ENCODE results near the gene ZNF397. TPM values are rescaled to one million over a fixed set of nuclear protein-coding genes. Genes with fewer than 3 reads are reported as not detected.

Gene ZNF397
- total RNA-seq, 1 experiment from 2014 or later: 23.8 TPM

DNA sequence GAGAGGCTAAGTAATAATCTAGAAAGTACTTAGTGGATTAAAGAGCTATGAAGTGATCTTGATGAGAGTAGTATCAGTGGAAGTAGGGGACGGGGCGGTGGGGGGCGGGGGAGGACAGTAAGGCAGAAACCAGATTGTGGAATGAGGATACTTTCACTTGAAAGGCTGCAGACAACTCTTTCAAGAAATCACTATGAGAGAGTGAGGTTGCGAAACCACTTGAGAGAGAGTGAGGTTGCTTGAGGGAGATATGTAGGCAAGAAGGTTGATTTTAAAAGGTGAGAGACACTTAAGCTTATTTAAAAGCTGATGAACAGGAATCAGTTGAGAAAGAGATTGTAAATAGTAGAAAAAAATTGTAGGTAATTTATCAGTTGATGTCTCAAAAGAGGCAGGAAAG, 3.8 kb downstream of the ZNF397 start:
- POLR2A ChIA-PET: no interaction called here
- H3K4me3 ChIP-seq (replicated peaks in 1 of 2; ENCODE audit: low read depth in 1 of 2, low read length in 2 of 2): no peak overlapping the region

More for the DNA sequence above, 3.8 kb downstream of the ZNF397 start:
- BruUV-seq (replicated peaks): no TSS peak
- intact Hi-C loops (cut with micrococcal nuclease): no loop called here
- ChIA-PET RAD21 (ENCODE audit: low non-redundant PET in 1 of 2, low total read pairs in 2 of 2, uncharacterized antibody in 2 of 2, unreplicated experiment in 2 of 2) (no interaction called here), CTCF (no interaction called here)
- H3K9ac ChIP-seq (ENCODE audit: low read length): no peak overlapping the region
- H2AFZ ChIP-seq (ENCODE audit: low read depth, low read length, poor library complexity, severe bottlenecking): no peak overlapping the region
- TF ChIP-seq, protein P1, sequence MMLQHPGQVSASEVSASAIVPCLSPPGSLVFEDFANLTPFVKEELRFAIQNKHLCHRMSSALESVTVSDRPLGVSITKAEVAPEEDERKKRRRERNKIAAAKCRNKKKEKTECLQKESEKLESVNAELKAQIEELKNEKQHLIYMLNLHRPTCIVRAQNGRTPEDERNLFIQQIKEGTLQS (IDR thresholded peaks at IDR 0.05): no peak
- TF ChIP-seq JUND (IDR thresholded peaks at IDR 0.05) (no peak), TCF7L2 (IDR thresholded peaks at IDR 0.05; ENCODE audit: borderline replicate concordance, extremely low read depth, insufficient read depth, insufficient read length) (no peak)
- TF ChIP-seq, protein P2, sequence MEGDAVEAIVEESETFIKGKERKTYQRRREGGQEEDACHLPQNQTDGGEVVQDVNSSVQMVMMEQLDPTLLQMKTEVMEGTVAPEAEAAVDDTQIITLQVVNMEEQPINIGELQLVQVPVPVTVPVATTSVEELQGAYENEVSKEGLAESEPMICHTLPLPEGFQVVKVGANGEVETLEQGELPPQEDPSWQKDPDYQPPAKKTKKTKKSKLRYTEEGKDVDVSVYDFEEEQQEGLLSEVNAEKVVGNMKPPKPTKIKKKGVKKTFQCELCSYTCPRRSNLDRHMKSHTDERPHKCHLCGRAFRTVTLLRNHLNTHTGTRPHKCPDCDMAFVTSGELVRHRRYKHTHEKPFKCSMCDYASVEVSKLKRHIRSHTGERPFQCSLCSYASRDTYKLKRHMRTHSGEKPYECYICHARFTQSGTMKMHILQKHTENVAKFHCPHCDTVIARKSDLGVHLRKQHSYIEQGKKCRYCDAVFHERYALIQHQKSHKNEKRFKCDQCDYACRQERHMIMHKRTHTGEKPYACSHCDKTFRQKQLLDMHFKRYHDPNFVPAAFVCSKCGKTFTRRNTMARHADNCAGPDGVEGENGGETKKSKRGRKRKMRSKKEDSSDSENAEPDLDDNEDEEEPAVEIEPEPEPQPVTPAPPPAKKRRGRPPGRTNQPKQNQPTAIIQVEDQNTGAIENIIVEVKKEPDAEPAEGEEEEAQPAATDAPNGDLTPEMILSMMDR (IDR thresholded peaks at IDR 0.05 in 2 of 3, conservative IDR thresholded peaks at IDR 0.05 in 1 of 3; ENCODE audit: borderline replicate concordance in 1 of 3, insufficient read depth in 1 of 3, low read depth in 2 of 3, low read length in 2 of 3): no peak
- DNase-seq (ENCODE audit: low read depth, low spot score) (no peak), ATAC-seq (no peak)
- H3K27me3 ChIP-seq (ENCODE audit: insufficient read depth, low read length): no peaks in the 10 kb centered on the region
- peaks cover 0 to 18% of the 10 kb centered on the region in 2 experiments; a peak in 2 of 4 replicates for H3K9me3 ChIP-seq (ENCODE audit: control insufficient read depth in 1 of 2, insufficient read depth in 1 of 2, low read depth in 1 of 2, low read length in 2 of 2)
- H3K79me2 ChIP-seq (ENCODE audit: insufficient read depth, low read length): peaks cover 18% of the 10 kb centered on the region
- peaks cover 49 to 69% of the 10 kb centered on the region in 2 experiments for H3K36me3 ChIP-seq (ENCODE audit: control insufficient read depth in 1 of 2, insufficient read depth in 2 of 2, low read length in 2 of 2)
- no peaks in the 10 kb centered on the region for H4K20me1 ChIP-seq (ENCODE audit: insufficient read depth)
- H3K4me2 ChIP-seq (ENCODE audit: low read length): no peak overlapping the region
- H3K27ac ChIP-seq (ENCODE audit: low read depth, low read length): no peak overlapping the region
- H3K4me1 ChIP-seq (ENCODE audit: control insufficient read depth in 1 of 2, insufficient read depth in 2 of 2, low read length in 2 of 2): peaks cover 4 to 10% of the 10 kb centered on the region in 2 experiments; a peak in 3 of 4 replicates
- H3K9me2 ChIP-seq (ENCODE audit: insufficient read depth): no peaks in the 10 kb centered on the region
